Measurements from ENCODE around the gene LCE1C.

LCE1C gene, protein sequence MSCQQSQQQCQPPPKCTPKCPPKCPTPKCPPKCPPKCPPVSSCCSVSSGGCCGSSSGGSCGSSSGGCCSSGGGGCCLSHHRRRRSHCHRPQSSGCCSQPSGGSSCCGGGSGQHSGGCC

DNA sequence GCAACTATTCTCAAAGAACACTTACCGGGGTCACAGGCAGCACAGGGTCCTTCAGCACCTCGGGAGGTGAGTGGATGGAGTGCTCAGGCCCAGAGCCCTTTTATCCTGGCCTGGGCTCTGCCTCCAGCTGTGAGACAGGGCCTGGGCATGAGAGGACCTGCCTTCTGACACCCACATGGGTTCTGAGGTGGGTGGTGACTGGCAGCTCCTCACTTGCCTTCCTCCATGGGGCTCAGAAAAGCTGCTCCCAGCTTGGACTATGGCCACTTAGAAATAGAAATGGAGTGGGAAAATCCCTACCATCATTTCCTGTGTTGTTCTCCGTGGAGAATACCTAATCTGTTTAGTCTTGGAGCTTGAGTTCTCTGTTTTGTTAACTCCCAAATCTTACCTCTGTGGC lies at the start of gene LCE1C:
Gene LCE1C (minus strand): TSS at position 76 of the 400 bp plus-strand sequence. CDS start 1,173 bp downstream, outside the sequence.
- no peak for DNase-seq (ENCODE audit: low spot score)

GRCh38 chr1:152855661-152856060 lies 49.2 kb upstream of the LCE1C start:
- DNase-seq (ENCODE audit: low spot score) = no peak

- DNase-seq (ENCODE audit: low spot score) = no peak
Observed at GRCh38 chr1:152842556-152842955, 36.1 kb upstream of the LCE1C start, which contains the start of gene LCE6A. TSS of gene LCE6A (plus strand) at chr1:152842856. CDS start at chr1:152843521, 665 bp downstream.

- DNase-seq (ENCODE audit: low spot score) = no peak
Observed at GRCh38 chr1:152836870-152837269, 30.4 kb upstream of the LCE1C start.

GRCh38 chr1:152827173-152827572 lies 20.7 kb upstream of the LCE1C start, which contains the start of gene LCE1A:
TSS of gene LCE1A (plus strand) at chr1:152827473. CDS start at chr1:152827473, 0 bp downstream.
- no peak for DNase-seq (ENCODE audit: low spot score)

GRCh38 chr1:152824964-152825363 lies 18.5 kb upstream of the LCE1C start:
- no peak for DNase-seq (ENCODE audit: low spot score)

GRCh38 chr1:152823294-152823693 lies 16.8 kb upstream of the LCE1C start:
- no peak for DNase-seq (ENCODE audit: low spot score)

DNA sequence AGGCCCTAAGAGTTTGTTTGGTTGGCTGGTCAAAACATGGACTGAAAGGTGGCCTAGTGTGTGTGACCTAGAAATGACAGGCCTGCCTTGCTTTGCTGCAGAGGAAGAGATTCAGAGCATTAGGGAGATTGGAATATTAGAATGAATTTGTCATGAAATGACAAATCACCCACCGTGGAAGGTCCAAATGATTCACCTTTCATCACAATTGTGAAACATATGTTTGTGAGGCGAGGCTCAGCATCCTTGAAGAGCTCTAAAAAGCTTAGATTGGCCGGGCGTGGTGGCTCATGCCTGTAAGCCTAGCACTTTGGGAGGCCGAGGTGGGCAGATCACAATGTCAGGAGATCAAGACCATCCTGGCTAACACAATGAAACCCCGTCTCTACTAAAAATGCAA lies 10.9 kb upstream of the LCE1C start:
- no peak for DNase-seq (ENCODE audit: low spot score)

- DNase-seq (ENCODE audit: low spot score) = no peak
Observed at GRCh38 chr1:152811671-152812070, 5.2 kb upstream of the LCE1C start, which contains the start of gene LCE1B. TSS of gene LCE1B (plus strand) at chr1:152811971. CDS start at chr1:152812447, 476 bp downstream.

GRCh38 chr1:152811050-152811449 lies 4.6 kb upstream of the LCE1C start:
- DNase-seq (ENCODE audit: low spot score) = no peak

DNA sequence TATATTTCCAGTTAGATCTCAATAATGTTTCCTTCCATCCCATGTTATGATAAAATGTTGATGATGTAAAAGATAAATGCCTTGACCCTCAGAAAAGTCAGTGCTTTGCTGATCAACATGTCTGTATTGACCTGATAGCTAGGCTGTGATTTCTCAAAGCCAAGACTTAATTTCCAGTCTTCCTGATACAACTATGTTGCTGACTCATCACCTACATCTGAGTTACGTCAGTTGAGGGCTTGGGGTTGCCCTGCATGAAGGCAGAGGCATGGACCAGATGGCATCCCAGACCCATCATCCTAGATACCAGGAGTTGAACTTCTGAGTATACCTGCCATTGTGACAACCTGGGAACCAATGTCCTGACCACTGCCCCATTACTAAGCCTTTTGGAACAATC lies 5.1 kb downstream of the LCE1C start:
- DNase-seq (ENCODE audit: low spot score) = no peak

DNA sequence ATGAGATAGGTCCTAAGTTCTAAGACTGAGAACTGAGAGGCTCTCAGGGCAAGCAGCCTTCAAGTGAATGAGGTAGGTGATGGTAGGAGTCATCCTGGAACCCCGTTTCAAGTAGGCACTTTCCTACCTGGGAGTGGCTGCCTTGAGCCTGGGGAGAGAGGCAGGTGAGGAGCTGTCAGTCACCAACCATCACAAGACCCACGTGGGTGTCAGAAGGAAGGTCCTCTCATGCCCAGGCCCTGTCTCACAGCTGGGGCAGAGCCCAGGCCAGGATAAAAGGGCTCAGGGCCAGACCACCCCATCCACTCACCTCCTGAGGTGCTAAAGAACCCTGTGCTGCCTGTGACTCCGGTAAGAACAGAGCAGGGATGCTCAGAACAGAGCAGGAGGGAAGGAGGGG lies 10.0 kb downstream of the LCE1C start, which contains the start of gene LCE1D:
Gene LCE1D (plus strand): TSS at position 301 of the 400 bp plus-strand sequence. CDS start 1,074 bp downstream, outside the sequence.
- DNase-seq (ENCODE audit: low spot score) = no peak

- no peak for DNase-seq (ENCODE audit: low spot score)
Observed at GRCh38 chr1:152795686-152796085, 10.8 kb downstream of the LCE1C start.

- no peak for DNase-seq (ENCODE audit: low spot score)
Observed at GRCh38 chr1:152786077-152786476, 20.4 kb downstream of the LCE1C start, which contains the start of gene LCE1E. TSS of gene LCE1E (plus strand) at chr1:152786257. CDS start at chr1:152787300, 1,043 bp downstream.

GRCh38 chr1:152783095-152783494 lies 23.4 kb downstream of the LCE1C start:
- DNase-seq (ENCODE audit: low spot score) = no peak

- no peak for DNase-seq (ENCODE audit: low spot score)
Observed at GRCh38 chr1:152777510-152778137, 28.8 kb downstream of the LCE1C start.

- DNase-seq (ENCODE audit: low spot score) = no peak
Observed at GRCh38 chr1:152776361-152776760, 30.1 kb downstream of the LCE1C start.

GRCh38 chr1:152774875-152775274 lies 31.6 kb downstream of the LCE1C start, which contains the start of gene LCE1F:
TSS of gene LCE1F (plus strand) at chr1:152775140. CDS start at chr1:152776372, 1,232 bp downstream.
- DNase-seq (ENCODE audit: low spot score) = no peak

DNA sequence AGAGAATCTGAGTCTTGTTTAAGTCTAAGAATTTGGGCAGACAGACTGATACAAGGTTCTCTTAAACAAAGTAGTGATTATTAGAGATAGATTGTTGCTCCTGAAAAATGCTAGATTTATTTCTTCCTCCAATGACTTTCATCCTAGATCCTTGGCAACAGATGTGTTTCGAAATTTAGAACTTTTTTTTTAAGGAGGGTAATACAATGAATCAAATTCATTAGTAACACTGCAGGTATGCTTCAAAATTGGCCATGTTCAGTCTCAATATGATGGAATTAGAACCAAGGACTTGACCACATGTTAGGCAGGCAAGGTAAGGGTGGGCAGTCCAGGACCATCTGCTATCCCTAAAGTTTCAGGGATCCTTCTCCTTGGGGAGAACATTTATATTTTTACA lies 36.0 kb downstream of the LCE1C start:
- DNase-seq (ENCODE audit: low spot score) = no peak

- no peak for DNase-seq (ENCODE audit: low spot score)
Observed at GRCh38 chr1:152768847-152769533, 37.5 kb downstream of the LCE1C start.

- DNase-seq (ENCODE audit: low spot score) = no peak
Observed at GRCh38 chr1:152761609-152762213, 44.7 kb downstream of the LCE1C start.

DNA sequence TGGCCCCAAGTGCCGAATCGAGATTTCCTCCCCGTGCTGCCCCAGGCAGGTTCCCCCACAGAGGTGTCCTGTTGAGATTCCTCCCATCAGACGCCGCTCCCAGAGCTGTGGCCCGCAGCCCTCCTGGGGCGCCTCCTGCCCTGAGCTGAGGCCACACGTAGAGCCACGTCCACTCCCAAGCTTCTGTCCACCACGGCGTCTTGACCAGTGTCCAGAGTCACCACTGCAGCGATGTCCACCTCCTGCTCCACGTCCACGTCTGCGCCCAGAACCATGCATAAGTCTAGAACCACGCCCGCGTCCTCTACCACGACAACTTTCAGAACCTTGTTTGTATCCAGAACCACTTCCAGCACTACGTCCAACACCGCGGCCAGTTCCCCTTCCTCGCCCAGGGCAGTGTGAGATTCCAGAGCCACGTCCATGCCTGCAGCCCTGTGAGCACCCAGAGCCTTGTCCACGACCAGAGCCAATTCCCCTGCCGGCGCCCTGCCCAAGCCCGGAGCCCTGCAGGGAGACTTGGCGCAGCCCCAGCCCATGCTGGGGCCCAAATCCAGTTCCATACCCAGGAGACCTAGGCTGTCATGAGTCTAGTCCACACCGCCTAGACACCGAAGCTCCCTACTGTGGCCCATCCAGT lies 45.8 kb downstream of the LCE1C start:
- no peak for DNase-seq (ENCODE audit: low spot score)
